CD4-positive, alpha-beta T cell treated with Interleukin-2 at 100 ng/mL for 4 hours (primary cell): ENCODE data around the gene MZF1.
A peak's percentile ranks its signal among the peaks of the same experiment; 100 is the strongest.
"Not testable (repeated sequence)": the region's sequence is repeated elsewhere in the genome, so short reads cannot be mapped to it uniquely, and the experiment has no call there.

Experiments
- DNase-seq: peaks from one replicate; pipeline ENCODE4 v3.0.0-alpha.2; 2020; ENCODE audit warnings: low spot score

The MZF1 gene

GRCh38 chr19:58572818-58573657 lies at the start of gene MZF1:
MZF1 (minus strand) TSS chr19:58573335; CDS start chr19:58571389, 1,946 bp downstream.
- DNase-seq, result peak; percentile 100

GRCh38 chr19:58607213-58607612 lies 34.1 kb upstream of the MZF1 start:
- not testable (repeated sequence) for DNase-seq

- not testable (repeated sequence) for DNase-seq
Observed at GRCh38 chr19:58606251-58606896, 33.2 kb upstream of the MZF1 start.

GRCh38 chr19:58586133-58586765 lies 13.1 kb upstream of the MZF1 start:
- DNase-seq, result no peak

- DNase-seq, result no peak
Observed at GRCh38 chr19:58585442-58586132, 12.5 kb upstream of the MZF1 start.

- no peak for DNase-seq
Observed at GRCh38 chr19:58584498-58585441, 11.6 kb upstream of the MZF1 start.

- no peak for DNase-seq
Observed at GRCh38 chr19:58582985-58583384, 9.8 kb upstream of the MZF1 start.

GRCh38 chr19:58581227-58582141 lies 8.3 kb upstream of the MZF1 start:
- peak; percentile 91 for DNase-seq

- no peak for DNase-seq
Observed at GRCh38 chr19:58579473-58580142, 6.5 kb upstream of the MZF1 start.

GRCh38 chr19:58578012-58578925 lies 5.1 kb upstream of the MZF1 start:
- no peak for DNase-seq

GRCh38 chr19:58577581-58577980 lies 4.4 kb upstream of the MZF1 start:
- not testable (repeated sequence) for DNase-seq

GRCh38 chr19:58575183-58576041 lies 2.3 kb upstream of the MZF1 start:
- DNase-seq, result peak; percentile 78

- peak; percentile 13 for DNase-seq
Observed at GRCh38 chr19:58573658-58574164, 576 bp upstream of the MZF1 start.

- no peak for DNase-seq
Observed at GRCh38 chr19:58572026-58572817, 913 bp downstream of the MZF1 start.

GRCh38 chr19:58571575-58571947 lies 1.6 kb downstream of the MZF1 start:
- no peak for DNase-seq
